ENCODE measurements around the gene EPHB2. TPM values are rescaled to one million over a fixed set of nuclear protein-coding genes. Genes with fewer than 3 reads are reported as not detected.

The EPHB2 gene
- total and polyA plus RNA-seq, 2 of the 4 experiments (the other 2 are of a cell fraction) = 52.3 to 58.8 TPM

DNA sequence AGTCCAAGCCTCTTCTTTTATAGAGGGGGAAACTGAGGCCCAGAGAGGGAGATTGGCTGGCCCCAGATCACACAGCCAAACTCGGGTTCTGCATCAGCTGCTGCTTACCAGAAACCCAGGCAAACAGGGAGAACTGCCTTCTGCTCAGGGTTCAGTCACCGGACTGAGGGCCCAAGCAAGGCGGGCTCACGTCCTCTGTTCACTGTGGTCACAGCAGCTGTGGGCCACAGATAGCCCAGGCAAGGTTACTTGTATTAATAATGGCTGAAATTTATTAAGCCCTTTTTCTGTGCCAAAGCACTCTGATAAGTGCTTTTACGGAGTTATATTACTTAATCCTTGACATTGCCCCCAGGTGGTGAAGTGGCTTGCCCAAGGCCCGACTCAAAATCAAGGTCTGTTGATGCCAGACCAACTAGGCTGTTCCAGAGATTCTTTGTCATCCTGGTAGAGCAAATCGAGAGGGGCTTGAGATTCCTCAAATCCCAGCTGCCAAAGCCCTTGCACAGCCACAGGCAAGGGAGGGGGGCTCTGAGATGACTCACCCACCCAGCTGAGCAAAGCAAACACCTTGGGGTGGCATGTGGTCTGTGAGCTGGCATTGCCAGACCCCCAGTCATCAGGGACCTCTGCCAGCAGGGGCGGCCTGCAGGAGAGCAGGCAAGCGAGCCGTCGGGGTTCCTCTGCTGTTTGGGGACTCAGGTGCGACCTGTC is 36.5 kb downstream of the EPHB2 start (continued):
- TF ChIP-seq SMC3 (IDR thresholded peaks at IDR 0.05; ENCODE audit: low read depth, low read length) = peak; percentile 5; the same call in 1 of the 2 replicates
- TF ChIP-seq POLR2A (IDR thresholded peaks at IDR 0.05; ENCODE audit: low read depth, low read length) = no peak

DNA sequence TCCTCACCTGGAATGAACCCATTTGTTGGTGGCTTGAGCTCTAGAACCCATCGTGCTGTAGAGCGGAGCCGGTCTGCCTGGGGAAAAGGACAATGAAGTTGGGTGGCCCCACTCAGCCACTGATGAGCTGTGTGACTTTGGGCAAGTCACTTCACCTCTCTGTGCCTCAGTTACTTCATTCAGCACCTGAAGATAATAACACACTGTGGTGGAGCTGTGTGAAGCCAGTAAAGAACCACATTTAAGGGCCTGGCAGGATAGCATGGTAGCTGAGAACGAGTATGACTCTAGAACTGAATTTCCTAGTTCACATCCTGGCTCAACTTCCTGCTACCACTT is 37.1 kb downstream of the EPHB2 start:
- H3K9me1 ChIP-seq (ENCODE audit: insufficient read depth, low read length) = peaks cover 49% of the 10 kb centered on the region
- peaks cover 32 to 78% of the 10 kb centered on the region in 2 experiments for H3K79me1 ChIP-seq (ENCODE audit: low read depth in 1 of 2, low read length in 2 of 2)
- H3K14ac ChIP-seq (replicated peaks; ENCODE audit: low read depth, low read length) = peak overlapping the region; percentile 22; the same call in 1 of the 2 replicates
- H2AK5ac ChIP-seq (ENCODE audit: low read depth, low read length) = peak overlapping the region; percentile 99
- no peaks in the 10 kb centered on the region for H3K27me3 ChIP-seq (ENCODE audit: control insufficient read depth, insufficient read depth, low read length)
- no CpG with 5 or more reads among the region's 4 CpGs for WGBS, 2 experiments (ENCODE audit: extremely low coverage in 2 of 2, insufficient read length in 1 of 2)
- CTCF ChIA-PET = interaction anchor here (0.6 to 1.3 kb wide), 2 partner anchors 43 to 104 kb away, joined by 3 read pairs; no protein-coding TSS in a partner anchor
- H4K91ac ChIP-seq (ENCODE audit: insufficient read depth, low read depth, low read length) = peak overlapping the region; percentile 93
- dilution Hi-C loops (cut with HindIII; ENCODE audit: low sequenced_read_pairs, unreplicated experiment) (no loop called here), in situ Hi-C loops (cut with MboI; ENCODE audit: low sequenced_read_pairs) (no loop called here), intact Hi-C loops (cut with micrococcal nuclease) (no loop called here)
- peak overlapping the region; percentile 81; the same call in 2 of the 3 replicates for H2BK15ac ChIP-seq (ENCODE audit: low read depth, low read length)
- H3K4me3 ChIP-seq (ENCODE audit: insufficient read depth, low read depth, low read length) = no peak overlapping the region
- peak overlapping the region; percentile 97 for H3K4ac ChIP-seq (ENCODE audit: low read depth, low read length)
- no peaks in the 10 kb centered on the region for H3K36me3 ChIP-seq (ENCODE audit: control insufficient read depth, insufficient read depth, low read length)
- no peak overlapping the region for H3K18ac ChIP-seq (ENCODE audit: low read depth, low read length)
- 0 out of 2 replicates have a peak overlapping the region, but pooled peaks have one; percentile 9 for H3K56ac ChIP-seq (ENCODE audit: extremely low read depth, insufficient read depth, low read length)
- H3K9me3 ChIP-seq (ENCODE audit: control insufficient read depth, insufficient read depth, low read length) = no peaks in the 10 kb centered on the region
- H4K8ac ChIP-seq (ENCODE audit: low read depth in 2 of 2, low read length in 2 of 2) = peak overlapping the region; percentile 42 to 64; a peak in 3 of 4 replicates
- H2AFZ ChIP-seq (replicated peaks; ENCODE audit: low read length, poor library complexity) = peak overlapping the region; percentile 64
- H4K5ac ChIP-seq (ENCODE audit: low read depth, low read length) = no peak overlapping the region
- peak overlapping the region; percentile 89 for H2BK120ac ChIP-seq (ENCODE audit: low read depth, low read length)
- peak overlapping the region; percentile 61 for H3K23ac ChIP-seq (ENCODE audit: low read depth, low read length)
- H3K4me2 ChIP-seq (ENCODE audit: low read depth, low read length) = no peak overlapping the region
- no peak for DNase-seq
- no peak overlapping the region for H3K27ac ChIP-seq (ENCODE audit: insufficient read depth, low read length)
- TF ChIP-seq POLR2A (IDR thresholded peaks at IDR 0.05; ENCODE audit: low read depth, low read length) (no peak), CHD1 (IDR thresholded peaks at IDR 0.05; ENCODE audit: low read depth, low read length) (no peak), SMC3 (IDR thresholded peaks at IDR 0.05; ENCODE audit: low read depth, low read length) (no peak), NFE2L2 (IDR thresholded peaks at IDR 0.05; ENCODE audit: low read depth, low read length) (no peak), MXI1 (IDR thresholded peaks at IDR 0.05; ENCODE audit: borderline replicate concordance, low read depth, low read length) (no peak), RCOR1 (IDR thresholded peaks at IDR 0.05; ENCODE audit: insufficient replicate concordance, low read length) (no peak), RAD21 (IDR thresholded peaks at IDR 0.05; ENCODE audit: low read length) (no peak)
- BruUV-seq (replicated peaks) = no TSS peak
- H4K20me1 ChIP-seq (ENCODE audit: insufficient read depth, low read length) = peaks cover 30% of the 10 kb centered on the region
- H3K4me1 ChIP-seq (ENCODE audit: control insufficient read depth, insufficient read depth, low read length) = peaks cover 37% of the 10 kb centered on the region
- H2AK9ac ChIP-seq (replicated peaks; ENCODE audit: low read depth, low read length, poor library complexity) = peak overlapping the region; percentile 77
- POLR2A ChIA-PET (ENCODE audit: unreplicated experiment) = no interaction called here
- H3K9ac ChIP-seq (ENCODE audit: low read depth, low read length) = no peak overlapping the region
- H2BK20ac ChIP-seq (ENCODE audit: low read depth, low read length) = peak overlapping the region; percentile 85
- peak overlapping the region; percentile 8 for H2BK5ac ChIP-seq (ENCODE audit: low read depth, low read length, poor library complexity, severe bottlenecking)
- ATAC-seq (ENCODE audit: low read depth) = no peak

All from IMR-90 (cell line).